HG03565 (cell line): ENCODE measurements around the gene HSPBAP1.

Source experiments
- ATAC-seq: cut with Tn5 transposase; IDR thresholded peaks from one replicate; pipeline ENCODE4 v1.9.1; 2021; ENCODE audit warnings: mild to moderate bottlenecking, moderate library complexity; ENCODE audit not compliant: unreplicated experiment

The HSPBAP1 gene

GRCh38 chr3:122793568-122794416, at the start of gene HSPBAP1:
Gene HSPBAP1, minus strand, starts transcription at chr3:122793831. Its CDS starts 151 bp downstream, at chr3:122793680.
- ATAC-seq, result peak; percentile 54

- ATAC-seq, result no peak
Observed at GRCh38 chr3:122835590-122835989, 42.0 kb upstream of the HSPBAP1 start.

- ATAC-seq, result no peak
Observed at GRCh38 chr3:122828281-122828680, 34.6 kb upstream of the HSPBAP1 start.

- ATAC-seq, result no peak
Observed at GRCh38 chr3:122826278-122826677, 32.6 kb upstream of the HSPBAP1 start.

GRCh38 chr3:122825460-122825859, 31.8 kb upstream of the HSPBAP1 start:
- no peak for ATAC-seq

- no peak for ATAC-seq
Observed at GRCh38 chr3:122824465-122825381, 31.1 kb upstream of the HSPBAP1 start.

- no peak for ATAC-seq
Observed at GRCh38 chr3:122816587-122816986, 23.0 kb upstream of the HSPBAP1 start.

GRCh38 chr3:122810734-122811133, 17.1 kb upstream of the HSPBAP1 start:
- ATAC-seq, result no peak

- no peak for ATAC-seq
Observed at GRCh38 chr3:122803977-122804376, 10.3 kb upstream of the HSPBAP1 start.

- ATAC-seq, result no peak
Observed at GRCh38 chr3:122802323-122802722, 8.7 kb upstream of the HSPBAP1 start.

- ATAC-seq, result no peak
Observed at GRCh38 chr3:122800706-122801237, 7.1 kb upstream of the HSPBAP1 start.

GRCh38 chr3:122800031-122800430, 6.4 kb upstream of the HSPBAP1 start:
- no peak for ATAC-seq

GRCh38 chr3:122799322-122799721, 5.7 kb upstream of the HSPBAP1 start:
- ATAC-seq, result no peak

- no peak for ATAC-seq
Observed at GRCh38 chr3:122797291-122797690, 3.7 kb upstream of the HSPBAP1 start.

- ATAC-seq, result no peak
Observed at GRCh38 chr3:122795674-122796195, 2.1 kb upstream of the HSPBAP1 start.

- peak; percentile 63 for ATAC-seq
Observed at GRCh38 chr3:122794779-122795673, 1.4 kb upstream of the HSPBAP1 start, which contains the start of gene SLC49A4. Gene SLC49A4, plus strand, starts transcription at chr3:122795069. Its CDS starts 124 bp downstream, at chr3:122795193.

- no peak for ATAC-seq
Observed at GRCh38 chr3:122794483-122794778, 800 bp upstream of the HSPBAP1 start.

- no peak for ATAC-seq
Observed at GRCh38 chr3:122789585-122790273, 3.9 kb downstream of the HSPBAP1 start.

- no peak for ATAC-seq
Observed at GRCh38 chr3:122787872-122788271, 5.8 kb downstream of the HSPBAP1 start.

GRCh38 chr3:122786066-122786465, 7.6 kb downstream of the HSPBAP1 start:
- ATAC-seq, result no peak
